HG02623 (cell line): ENCODE results near the gene CHRNA4.
"Not testable (repeated sequence)": the region's sequence is repeated elsewhere in the genome, so short reads cannot be mapped to it uniquely, and the experiment has no call there.

Source experiments
- ATAC-seq: cut with Tn5 transposase; IDR thresholded peaks from one replicate; pipeline ENCODE4 v1.9.1; 2021; ENCODE audit warnings: moderate library complexity; ENCODE audit not compliant: unreplicated experiment

Gene CHRNA4

DNA sequence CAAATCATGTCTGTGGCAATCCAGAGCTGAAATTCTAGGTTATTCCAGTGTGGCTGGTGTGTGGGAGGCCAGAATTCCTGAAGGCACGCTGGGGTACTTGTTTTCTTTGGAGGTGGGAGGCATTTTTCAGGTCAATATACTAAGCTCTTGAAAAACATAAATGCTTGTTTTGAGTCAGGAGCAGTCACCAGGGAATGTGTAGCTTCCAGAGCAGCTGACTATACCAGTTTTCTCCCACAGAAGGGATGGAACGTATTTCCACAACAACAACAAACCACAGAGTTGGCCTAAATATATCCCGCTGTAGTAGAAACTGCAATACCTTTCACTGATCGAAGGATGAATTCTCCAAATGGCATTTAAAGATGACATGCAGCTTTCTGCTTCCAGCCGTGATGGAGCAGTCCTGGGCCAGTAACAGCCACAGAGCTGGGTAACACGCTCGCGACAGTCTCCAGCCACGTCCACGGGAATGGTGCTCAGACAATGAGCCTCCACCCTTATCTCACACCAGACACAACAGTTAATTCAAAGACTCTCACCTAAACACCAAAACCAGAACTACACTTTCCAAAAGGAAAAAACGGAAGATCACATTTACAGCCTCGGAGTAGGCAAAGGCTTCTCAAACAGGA, 23.2 kb downstream of the CHRNA4 start:
- ATAC-seq = no peak

DNA sequence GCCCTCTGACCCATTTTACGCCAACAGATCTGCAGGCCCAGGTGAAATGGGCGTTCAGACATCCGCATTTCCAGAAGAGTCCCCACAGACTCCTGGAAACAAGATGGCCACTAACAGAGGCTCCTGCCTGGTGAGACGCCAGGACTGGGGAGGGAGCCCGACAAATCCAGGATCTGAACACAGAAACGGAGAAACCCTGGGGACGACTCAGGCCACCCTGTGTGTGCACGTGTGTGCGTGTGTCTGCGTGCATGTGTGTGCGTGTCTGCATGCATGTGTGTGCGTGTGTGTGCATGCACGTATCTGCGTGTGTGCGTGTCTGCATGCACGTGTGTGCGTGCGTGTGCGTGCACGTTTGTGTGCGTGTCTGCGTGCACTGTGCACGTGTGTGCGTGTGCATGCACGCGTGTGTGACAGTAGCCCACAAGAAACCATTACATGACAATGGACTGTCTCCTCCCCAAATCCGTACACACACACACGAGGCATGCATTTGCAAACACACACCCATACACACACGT, 24.9 kb downstream of the CHRNA4 start:
- ATAC-seq = no peak

DNA sequence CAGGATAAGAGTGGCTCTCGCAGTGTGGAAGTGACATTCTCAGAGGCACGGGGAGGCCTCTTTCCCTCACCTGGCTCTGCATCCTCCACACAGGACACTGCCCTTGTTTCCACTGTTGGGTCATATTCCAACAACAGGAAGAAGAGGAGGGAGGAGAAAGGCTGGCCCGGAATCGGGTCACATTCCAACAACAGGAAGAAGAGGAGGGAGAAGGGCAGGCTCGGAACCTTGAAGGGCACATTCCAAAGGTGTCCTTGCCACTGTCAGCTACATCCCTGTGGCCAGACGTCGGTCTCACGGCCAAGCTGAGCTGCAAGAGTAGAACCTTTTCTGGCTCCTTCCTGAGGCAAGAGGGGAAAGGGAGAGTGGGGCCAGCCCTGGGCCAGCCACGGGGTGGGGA, 25.4 kb downstream of the CHRNA4 start:
- no peak for ATAC-seq

DNA sequence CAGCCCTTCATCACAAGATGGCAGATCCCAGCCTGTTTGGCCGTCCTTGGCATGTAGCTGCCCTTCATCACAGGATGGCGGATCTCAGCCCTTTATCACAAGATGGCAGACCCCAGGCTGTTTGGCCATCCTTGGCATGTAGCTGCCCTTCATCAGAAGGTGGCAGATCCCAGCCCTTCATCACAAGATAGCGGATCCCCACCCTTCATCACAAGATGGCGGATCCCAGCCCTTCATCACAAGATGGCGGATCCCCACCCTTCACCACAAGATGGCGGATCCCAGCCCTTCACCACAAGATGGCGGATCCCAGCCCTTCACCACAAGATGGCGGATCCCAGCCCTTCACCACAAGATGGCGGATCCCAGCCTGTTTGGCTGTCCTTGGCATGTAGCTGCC, 26.1 kb downstream of the CHRNA4 start:
- ATAC-seq = not testable (repeated sequence)

DNA sequence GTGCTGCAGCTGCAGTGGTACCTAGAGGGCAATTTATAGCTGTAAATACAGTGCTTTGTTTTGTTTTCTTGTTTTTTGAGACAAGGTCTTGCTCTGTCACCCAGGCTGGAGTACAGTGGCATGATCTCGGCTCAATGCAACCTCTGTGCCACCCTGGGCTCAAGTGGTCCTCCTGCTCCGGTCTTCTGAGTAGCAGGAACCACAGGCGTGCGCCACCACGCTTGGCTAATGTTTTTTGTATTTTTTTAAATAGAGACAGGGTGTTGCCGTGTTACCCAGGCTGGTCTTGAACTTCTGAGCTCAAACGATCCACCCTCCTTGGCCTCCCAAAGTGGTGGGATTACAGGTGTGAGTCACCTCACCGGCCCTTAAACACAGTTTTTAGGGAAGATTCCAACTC, 26.8 kb downstream of the CHRNA4 start:
- ATAC-seq = no peak

DNA sequence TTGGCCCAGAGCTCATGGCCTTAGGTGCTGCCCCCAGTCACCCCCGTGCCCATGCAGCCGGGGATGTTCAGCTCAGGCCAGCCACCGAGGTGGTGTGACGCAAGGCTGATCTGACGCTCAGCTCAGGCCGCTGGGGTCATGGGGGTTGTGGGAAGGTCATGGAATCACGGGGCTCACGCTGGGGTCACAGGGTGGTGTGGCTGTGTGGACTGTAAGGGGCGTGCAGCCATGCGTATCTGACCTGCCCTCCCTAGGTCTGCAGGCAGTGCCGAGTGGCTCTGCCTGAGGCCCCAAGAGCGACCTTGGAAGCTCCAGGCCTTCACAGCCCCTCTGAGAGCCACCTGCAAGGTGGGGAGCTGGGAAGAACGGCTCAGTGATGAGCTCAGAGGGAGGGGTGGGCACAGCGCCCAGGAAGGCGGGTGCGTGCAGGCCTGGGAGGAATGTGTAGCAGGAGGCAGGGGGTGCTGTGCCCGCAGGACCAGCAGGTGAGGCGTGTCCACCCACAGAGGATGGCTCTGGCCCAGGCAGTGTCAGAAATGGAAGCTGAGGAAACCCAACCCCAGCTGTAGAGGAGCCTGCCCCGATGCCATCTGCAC, 27.8 kb downstream of the CHRNA4 start:
- no peak for ATAC-seq

DNA sequence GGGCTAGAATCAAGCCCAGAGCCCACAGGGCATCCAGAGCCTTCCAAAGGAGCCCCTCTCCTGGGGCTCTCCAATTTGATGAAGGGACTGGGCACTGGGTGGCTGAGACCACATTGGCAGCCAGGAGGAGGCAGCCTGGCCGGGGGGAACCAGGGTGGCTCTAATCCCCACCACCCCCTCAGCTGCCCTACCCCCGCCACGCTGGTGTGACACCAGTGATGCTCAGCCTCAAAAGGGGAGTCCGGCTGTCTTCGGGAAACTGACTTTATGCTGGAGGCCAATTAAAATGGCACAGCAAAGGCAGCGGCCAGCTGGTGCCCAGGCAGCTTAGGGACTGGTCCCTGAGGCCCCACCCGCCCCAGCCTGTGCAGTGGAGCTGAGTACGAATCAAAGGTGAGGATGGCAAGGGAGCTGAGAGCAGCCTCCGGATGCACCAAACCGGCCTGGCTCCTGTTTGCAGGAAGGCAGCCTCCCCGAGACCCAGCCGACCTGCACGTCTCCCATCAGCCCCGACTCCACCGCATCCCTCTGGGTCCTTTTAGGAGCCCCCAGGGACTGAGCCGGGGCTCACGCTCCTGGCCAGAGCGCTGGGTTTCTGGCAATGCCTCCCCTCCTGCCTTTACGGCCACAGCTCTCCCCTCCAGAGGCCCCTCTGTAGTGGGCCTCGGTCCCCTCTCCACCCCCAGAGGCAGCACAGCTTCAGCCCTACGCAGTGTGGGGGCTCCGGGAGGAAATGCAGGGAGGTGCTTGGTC, 28.5 kb downstream of the CHRNA4 start:
- ATAC-seq = no peak

DNA sequence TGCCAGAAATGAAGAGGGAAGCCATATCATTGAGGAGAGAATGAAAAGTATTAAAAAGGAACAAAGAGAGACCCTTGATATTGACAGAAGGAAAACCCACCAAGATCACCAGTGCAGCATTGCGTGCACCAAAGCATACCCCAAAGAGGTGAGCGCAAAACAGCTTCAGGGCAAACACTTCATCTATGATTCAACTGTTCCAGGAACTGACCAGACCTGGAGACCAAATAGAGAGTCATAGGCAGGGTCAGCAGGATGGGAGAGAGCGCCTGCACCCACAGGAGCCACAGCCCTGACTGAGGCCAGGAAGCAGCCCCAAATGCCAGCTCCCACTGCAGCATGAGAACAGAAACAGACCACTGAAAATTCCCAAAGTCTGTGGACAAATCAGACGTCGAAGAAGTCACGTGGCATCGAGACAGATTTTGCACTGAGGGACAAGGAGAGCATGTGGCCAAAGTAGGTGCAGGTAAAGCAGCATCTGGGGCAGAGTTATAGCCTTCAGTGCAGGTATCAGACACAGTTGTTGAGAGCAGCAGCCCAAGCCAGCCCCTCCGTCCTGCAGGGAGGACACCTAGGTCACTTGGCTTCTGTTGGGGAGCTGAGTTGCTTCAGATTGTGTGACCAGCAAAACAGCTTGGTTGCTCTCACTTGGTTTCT, 29.3 kb downstream of the CHRNA4 start:
- no peak for ATAC-seq

DNA sequence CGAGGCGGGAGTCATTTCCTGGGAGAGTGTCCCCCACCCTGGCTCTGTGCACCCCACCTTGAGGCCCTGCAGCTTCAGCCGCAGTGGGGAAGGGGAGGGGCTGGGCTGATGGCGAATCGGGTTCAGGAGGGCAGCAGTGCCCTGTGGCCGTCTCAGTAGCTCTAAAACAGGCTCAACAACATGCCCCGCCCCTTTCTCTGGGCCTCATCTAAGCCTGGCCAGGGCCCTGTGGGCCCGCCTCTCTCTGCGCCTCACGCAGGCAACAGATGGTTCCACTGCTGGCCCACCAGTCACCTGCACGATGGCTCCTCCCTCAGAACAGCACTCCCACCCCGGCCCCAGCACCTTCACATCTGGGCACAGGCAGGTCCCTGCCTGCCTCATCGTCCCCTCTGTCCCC, 30.2 kb downstream of the CHRNA4 start:
- ATAC-seq = no peak

DNA sequence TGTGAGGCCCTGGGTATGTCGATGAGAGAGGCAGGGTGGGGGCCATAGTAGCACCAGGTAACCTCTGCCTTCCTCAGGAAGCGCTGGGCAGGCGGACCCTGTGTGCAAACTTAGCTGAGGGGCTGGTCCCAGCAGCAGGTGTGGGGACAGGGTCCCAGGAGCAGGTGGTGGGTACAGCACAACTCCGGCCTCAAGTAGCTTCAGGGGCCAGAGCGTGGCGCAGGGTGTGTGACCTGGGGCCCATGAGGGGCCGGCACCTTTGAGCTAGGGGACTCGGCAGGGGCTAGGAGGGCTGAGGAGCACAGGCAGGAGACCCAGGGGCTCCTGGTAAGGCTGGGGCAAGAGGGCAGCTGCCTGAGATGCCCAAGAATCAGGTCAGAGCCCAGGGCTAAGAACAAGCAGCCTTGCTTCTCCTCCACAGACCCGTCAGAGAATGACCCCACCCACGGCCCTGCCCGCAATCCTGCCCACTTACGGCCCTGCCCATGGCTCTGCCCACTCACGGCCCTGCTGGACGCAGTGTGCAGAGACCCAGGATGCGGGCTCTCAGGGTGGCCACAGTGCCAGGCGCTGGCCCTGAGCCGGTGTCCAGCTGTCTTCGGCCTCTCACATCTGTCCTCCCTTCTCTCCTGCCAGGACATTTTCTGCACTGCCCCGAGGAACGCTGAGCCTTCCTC, 30.9 kb downstream of the CHRNA4 start:
- ATAC-seq = no peak

DNA sequence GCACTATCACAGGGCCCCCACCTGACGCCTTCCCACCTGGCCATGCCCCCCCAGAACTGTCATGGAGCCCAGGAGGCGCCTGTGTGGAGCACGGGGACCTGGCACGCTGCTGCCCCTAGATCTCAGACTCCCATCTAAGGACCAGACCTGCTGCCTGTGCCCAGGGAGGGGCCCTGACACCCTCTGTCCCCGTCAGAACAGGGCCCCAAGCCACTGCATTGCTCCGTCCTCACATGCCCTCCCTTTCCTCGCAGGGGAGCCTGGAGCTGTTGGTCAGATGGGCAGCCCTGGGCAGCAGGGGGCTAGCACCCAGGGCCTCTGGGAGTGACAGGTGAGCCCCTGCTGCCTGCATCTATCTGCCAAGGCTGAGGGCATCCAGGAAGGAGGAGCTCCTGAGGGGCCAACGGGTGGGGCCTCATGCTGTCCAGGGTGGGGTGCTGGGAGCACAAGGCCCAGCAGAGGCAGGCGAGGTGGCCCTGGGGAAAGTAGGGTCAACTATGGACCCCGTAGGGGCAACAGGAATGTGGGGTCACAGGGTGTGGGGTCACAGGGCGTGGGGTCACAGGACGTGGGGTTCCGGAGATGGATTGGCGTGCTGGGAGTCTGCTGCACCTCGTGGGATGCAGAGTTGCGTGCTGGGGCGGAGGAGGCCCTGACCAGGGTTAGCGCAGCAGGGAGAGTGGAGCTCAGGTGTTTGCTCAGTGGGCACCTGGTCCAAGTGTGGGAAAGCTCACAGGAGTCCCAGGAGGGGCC, 31.6 kb downstream of the CHRNA4 start:
- no peak for ATAC-seq

DNA sequence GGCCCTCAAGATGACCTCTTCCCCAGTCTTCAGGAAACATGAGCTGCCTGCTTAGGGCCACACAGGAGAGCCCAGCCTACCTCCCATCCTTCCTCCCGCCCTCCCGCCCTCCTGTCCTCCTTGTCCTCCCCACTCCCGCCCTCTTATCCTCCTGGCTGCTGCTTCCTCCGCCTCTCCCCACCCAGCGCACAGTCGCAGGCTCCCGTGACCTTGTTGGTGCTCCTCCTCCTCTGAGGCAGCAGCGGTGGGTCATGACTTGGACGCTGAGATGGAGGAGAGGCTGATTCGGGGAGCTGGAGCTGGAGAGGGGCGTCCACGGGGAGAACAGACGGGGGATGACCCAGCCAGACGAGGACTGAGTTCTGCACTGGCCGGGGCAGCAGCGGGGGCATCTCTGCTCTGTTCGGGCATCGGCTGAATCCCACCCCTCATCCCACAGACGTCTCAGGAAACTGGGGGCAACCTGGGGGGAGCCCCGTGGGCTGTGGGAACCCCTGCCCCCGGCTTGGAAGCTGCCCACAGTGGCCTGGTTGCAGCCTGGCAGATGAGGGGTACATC, 32.4 kb downstream of the CHRNA4 start:
- ATAC-seq = no peak

DNA sequence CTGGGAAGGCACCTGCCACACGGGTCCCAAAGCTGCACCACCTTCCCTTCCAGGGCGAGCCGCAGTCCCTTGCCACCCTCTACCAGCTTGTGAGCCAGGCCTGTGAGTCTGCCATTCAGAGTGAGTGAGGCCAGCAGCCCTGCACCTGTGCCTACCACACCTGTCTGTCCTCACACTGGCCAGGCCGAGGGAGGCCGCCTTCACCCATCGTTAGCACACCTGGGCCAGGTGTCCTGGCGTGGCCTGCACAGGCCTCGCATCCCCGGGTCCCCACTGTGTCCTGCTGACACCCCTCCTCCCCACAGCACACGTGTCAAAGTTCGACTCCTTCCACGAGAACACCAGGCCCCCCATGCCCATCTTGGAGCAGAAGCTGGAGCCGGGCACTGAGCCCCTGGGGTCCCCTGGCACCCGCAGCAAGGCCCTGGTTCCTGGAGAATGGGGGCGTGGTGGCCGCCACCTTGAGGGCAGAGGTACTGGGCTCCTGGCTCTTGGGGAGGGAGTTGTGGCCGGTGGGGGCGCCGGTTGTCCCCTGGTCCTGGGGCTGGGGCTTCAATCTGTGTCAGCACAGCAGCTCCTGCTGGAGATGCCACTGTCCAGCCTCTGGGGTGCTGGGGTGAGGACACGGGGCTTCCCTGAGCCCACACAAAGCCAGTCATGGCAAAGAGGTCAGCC, 33.0 kb downstream of the CHRNA4 start:
- no peak for ATAC-seq

DNA sequence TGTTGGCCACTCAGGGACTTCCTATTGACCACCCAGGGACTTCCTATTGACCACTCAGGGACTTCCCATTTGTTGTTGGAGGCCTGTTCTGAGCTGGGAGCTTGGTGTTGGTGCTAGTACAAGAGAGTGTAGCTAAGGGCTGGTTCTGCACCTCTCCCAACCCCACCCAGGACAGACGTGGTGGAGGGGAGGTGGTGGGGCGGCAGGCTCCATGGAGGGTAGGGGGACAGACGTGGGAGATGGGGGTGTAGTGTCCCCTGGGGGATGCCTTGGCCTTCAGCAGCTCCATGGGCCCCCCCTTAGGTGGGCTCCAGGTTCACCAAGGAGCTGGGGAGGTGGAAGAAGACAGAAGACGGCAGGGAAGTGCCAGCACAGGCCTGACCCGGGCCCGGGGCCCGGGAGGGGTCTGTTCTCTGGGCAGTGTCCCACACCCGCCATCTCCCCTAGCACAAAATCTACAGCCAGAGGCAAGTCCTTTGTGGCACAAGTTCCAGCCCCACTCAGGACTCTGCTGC, 33.9 kb downstream of the CHRNA4 start:
- no peak for ATAC-seq

DNA sequence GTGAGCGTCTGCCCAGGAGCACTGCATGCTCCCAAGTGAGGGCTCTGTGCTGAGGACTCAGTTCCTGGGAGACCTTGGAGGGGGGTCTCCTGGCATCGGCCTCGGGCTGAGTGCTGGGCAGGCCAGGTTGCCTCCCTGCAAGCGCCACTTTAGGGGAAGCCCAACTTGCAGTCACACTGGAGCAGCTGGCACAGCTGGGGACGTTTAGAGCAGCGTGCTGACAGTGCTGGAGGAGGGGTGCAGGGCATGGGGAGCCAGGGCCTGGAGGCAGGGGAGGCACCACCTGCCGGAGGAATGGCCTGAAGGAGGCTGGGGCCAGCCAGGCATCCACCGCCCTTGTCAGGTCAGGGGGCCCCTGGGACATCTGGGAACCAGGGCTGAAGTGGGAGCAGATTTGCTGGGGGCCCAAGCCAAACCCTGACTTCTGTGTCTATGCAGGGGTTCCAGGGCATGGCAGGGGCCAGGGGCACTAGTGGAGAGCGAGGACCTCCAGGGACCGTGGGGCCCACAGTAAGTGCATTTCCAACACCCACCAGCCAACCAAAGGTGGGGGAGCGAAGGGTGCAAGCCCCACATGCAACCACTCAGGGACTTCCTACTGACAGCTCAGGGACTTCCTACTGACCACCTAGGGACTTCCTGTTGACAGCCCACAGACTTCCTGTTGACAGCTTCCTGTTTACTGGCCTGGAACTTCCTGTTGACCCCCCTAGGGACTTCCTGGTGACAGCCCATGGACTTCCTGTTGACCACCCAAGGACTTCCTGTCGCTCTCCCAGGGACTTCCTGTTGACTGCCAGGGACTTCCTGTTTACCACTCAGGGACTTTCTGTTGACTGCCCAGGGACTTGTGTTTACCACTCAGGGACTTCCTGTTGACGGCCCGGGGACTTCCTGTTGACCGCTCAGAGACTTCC, 34.6 kb downstream of the CHRNA4 start:
- ATAC-seq = no peak

DNA sequence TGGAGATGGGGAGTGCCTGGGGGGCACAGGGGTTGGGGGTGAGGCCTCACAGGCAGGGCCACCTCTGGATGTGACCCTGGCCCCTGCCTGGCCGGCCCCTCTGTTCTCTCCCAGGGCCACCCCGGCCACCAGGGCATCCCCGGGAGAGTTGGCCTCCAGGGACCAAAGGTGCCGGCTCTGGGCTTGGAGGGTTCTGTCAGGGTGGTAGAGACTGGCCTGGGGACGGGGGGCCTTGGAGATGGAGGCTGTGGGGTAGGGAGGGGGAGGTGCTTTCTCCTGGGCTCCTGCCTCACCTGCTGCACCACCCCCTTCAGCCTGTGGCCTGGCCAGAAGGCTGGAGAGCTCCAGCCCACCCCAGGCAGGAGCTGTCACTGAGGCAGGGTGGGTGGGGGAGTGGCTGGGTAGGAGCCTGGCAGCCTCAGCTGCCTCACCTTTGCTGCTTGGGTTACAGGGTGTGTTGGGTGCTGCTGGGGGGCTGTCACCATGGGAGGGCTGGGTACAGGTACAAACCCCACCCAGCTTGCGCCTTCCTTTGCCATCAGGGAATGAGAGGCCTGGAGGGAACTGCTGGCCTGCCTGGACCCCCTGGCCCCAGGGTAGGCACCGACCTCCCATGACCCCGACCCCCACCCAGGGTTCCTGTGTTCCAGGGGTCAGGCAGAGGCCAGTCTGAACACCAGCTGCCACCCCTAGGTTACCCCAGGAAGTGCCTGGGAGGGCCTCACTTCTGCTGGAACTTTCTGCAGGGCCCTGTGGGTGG, 35.4 kb downstream of the CHRNA4 start:
- no peak for ATAC-seq

DNA sequence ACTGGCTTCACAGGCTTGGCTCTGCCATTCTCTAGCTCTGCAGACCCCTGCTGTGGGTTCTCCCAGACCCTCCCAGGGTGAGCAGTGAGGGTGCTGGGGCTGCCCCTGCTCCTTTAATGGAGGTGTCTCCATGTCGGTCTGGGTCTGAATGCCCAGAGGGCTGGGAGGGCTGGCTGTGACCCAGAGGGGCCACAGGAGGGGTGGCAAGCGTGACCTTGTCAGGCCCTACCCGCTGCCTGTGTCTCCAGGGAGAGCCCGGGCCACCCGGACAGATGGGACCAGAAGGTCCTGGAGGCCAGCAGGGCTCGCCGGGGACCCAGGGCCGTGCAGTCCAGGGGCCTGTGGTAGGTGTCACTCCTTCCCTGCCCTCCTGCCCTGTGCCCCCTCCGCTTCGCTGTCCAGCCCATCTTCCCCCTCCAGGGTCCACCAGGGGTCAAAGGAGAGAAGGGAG, 36.1 kb downstream of the CHRNA4 start:
- ATAC-seq = no peak
